Activated naive CD8-positive, alpha-beta T cell treated with anti-CD3 and anti-CD28 coated beads, Interleukin-2, amount 10 ng/mL, durations not matched to agents 7 days and 5 days (primary cell): Measurements from ENCODE around the gene KRR1. TPM values are rescaled to one million over a fixed set of nuclear protein-coding genes. Genes with fewer than 3 reads are reported as not detected.
"Not testable (repeated sequence)": the region's sequence is repeated elsewhere in the genome, so short reads cannot be mapped to it uniquely, and the experiment has no call there.

Experiments
- ATAC-seq: fragments of 150-1000 bp; cut with Tn5 transposase; one replicate; pipeline ENCODE4 v1.10.0; 2021; ENCODE audit warnings: low read depth, moderate library complexity
- POLR2A ChIA-PET: fragments of 350-600 bp; sonication (Branson Sonifier 250); formaldehyde crosslinking; loops from one replicate; lab custom pipeline; 2021; ENCODE audit warnings: antibody characterized with exemption; lab: Charles Lee
- DNase-seq: peaks from one replicate; pipeline ENCODE4 v3.0.0; 2021
- H3K27ac Mint-ChIP-seq: one replicate; pipeline ENCODE4 v1.8.0; 2022; ENCODE audit warnings: mild to moderate bottlenecking, mixed read lengths
- H3K27me3 Mint-ChIP-seq: one replicate; pipeline ENCODE4 v1.8.0; 2022; ENCODE audit warnings: mild to moderate bottlenecking, moderate library complexity, mixed read lengths
- H3K36me3 Mint-ChIP-seq: one replicate; pipeline ENCODE4 v1.8.0; 2021; ENCODE audit warnings: mild to moderate bottlenecking, mixed read lengths
- H3K4me1 Mint-ChIP-seq: one replicate; pipeline ENCODE4 v1.8.0; 2021; ENCODE audit warnings: mixed read lengths
- H3K4me3 Mint-ChIP-seq: one replicate; pipeline ENCODE4 v1.8.0; 2022; ENCODE audit warnings: mild to moderate bottlenecking, moderate library complexity, mixed read lengths
- H3K9me3 Mint-ChIP-seq: one replicate; pipeline ENCODE4 v1.8.0; 2021; ENCODE audit warnings: mixed read lengths
- total RNA-seq, 2 experiments: library from RNA; stranded (reverse); gene quantifications; one replicate each; pipeline ENCODE4 v1.2.3, GENCODE V29; 2021

Gene KRR1
- total RNA-seq, 2 experiments from 2014 or later = 59.1 to 70.6 TPM

DNA sequence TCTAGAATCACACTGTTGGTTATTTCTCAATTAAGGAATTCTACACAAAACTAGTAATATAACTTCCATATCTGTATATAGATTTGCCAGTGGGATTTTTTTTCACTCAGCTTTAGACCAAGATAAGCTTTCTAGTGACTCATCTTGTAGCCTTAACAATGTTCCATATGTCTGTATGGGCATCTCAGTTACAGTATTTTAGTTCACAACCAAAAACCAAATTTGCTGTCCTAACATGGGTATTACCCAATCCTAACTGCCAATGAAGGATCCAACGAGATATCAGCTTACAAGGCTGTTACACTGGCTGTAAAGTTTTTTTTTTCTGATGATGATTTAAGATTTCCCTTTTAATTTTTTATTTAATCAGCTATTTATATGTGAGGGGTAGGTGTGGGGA is 31.5 kb upstream of the KRR1 start:
- Mint-ChIP-seq H3K27ac (no peak overlapping the region), H3K36me3 (no peaks in the 10 kb centered on the region), H3K9me3 (no peaks in the 10 kb centered on the region), H3K4me1 (no peaks in the 10 kb centered on the region), H3K27me3 (peaks cover 59% of the 10 kb centered on the region), H3K4me3 (no peak overlapping the region)
- DNase-seq (no peak), ATAC-seq (no peak)
- POLR2A ChIA-PET = no interaction called here

DNA sequence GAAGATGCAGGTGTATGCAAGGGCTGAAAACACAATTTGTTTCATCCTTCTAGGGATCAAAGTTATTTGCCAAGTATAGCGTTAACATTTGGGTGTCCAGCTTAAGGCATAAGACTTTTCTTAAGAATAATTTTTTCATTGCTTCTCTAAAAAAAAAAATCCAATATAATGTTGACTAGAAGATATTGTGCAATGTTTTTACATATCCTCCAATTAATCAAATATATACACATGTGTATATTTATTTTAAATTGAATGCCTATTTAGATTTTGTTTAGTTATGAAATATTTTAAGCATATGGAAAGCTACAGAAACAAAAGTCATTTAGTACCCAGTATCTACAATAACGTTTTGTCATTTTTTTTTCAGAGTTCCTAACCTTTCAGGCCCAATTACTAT is 28.5 kb upstream of the KRR1 start:
- H3K4me3 Mint-ChIP-seq = no peak overlapping the region
- DNase-seq (no peak), ATAC-seq (no peak)
- peaks cover 2% of the 10 kb centered on the region for H3K4me1 Mint-ChIP-seq
- H3K27me3 Mint-ChIP-seq = peaks cover 47% of the 10 kb centered on the region
- POLR2A ChIA-PET = no interaction called here
- no peak overlapping the region for H3K27ac Mint-ChIP-seq
- no peaks in the 10 kb centered on the region for H3K36me3 Mint-ChIP-seq
- no peaks in the 10 kb centered on the region for H3K9me3 Mint-ChIP-seq

DNA sequence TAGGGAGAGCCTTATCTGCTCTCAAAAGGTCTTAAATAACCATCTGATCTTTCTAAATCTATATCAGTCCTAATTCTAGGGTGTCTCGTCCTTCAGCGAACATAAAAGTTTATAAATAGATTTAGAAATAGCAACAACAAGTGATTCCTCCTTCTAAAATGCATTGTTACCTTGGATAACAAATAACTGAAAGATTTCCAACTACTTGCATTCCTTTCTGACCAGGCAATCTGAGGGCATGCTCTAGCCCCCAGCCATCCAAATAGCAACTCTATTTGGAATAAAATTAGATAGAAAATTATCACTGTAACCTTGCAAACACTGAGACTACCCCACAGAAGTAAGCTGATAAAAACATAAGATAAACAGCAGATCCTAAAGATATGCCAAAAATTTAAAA is 21.8 kb upstream of the KRR1 start:
- Mint-ChIP-seq H3K27ac (no peak overlapping the region), H3K4me3 (no peak overlapping the region), H3K27me3 (peaks cover 18% of the 10 kb centered on the region), H3K4me1 (peaks cover 2% of the 10 kb centered on the region), H3K9me3 (no peaks in the 10 kb centered on the region), H3K36me3 (no peaks in the 10 kb centered on the region)
- DNase-seq = no peak
- POLR2A ChIA-PET = no interaction called here
- ATAC-seq = no peak

DNA sequence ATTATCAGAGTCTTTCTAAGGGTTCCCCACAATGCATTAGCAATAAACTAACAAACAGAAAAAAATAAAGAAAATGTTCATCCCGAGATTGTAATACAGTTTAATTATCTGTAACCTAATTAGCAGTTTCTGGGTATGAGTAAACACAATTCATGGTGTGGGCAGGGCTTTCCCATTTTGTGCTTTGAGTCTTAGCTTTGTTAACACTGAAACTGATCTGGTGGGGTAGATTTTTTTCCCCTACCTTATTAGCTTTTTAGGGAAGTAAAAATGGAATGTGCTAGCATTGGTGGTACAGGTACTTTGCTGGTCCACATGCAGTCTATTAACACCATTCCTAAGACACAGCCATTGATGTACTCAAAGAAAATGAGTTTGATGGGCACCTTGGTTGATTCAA is 18.4 kb upstream of the KRR1 start:
- no peak for DNase-seq
- Mint-ChIP-seq H3K9me3 (no peaks in the 10 kb centered on the region), H3K36me3 (no peaks in the 10 kb centered on the region), H3K4me1 (peaks cover 7% of the 10 kb centered on the region), H3K27ac (no peak overlapping the region), H3K27me3 (peaks cover 26% of the 10 kb centered on the region), H3K4me3 (no peak overlapping the region)
- POLR2A ChIA-PET = no interaction called here
- no peak for ATAC-seq

- POLR2A ChIA-PET = no interaction called here
- Mint-ChIP-seq H3K4me1 (peaks cover 7% of the 10 kb centered on the region), H3K27me3 (peaks cover 24% of the 10 kb centered on the region), H3K9me3 (no peaks in the 10 kb centered on the region), H3K4me3 (no peak overlapping the region), H3K36me3 (no peaks in the 10 kb centered on the region), H3K27ac (no peak overlapping the region)
- ATAC-seq = no peak
- DNase-seq = no peak
These were observed 17.9 kb upstream of the KRR1 start for GRCh38 chr12:75529316-75529715.

- Mint-ChIP-seq H3K4me3 (no peak overlapping the region), H3K9me3 (no peaks in the 10 kb centered on the region), H3K27me3 (peaks cover 24% of the 10 kb centered on the region), H3K36me3 (no peaks in the 10 kb centered on the region), H3K4me1 (peaks cover 7% of the 10 kb centered on the region), H3K27ac (no peak overlapping the region)
- DNase-seq (no peak), ATAC-seq (no peak)
- POLR2A ChIA-PET = interaction anchor here (0.7 kb wide), 2 partner anchors 299 to 553 kb away, joined by 3 to 4 read pairs; no protein-coding TSS in a partner anchor
These were observed 17.3 kb upstream of the KRR1 start for GRCh38 chr12:75528692-75529091.

GRCh38 chr12:75528272-75528671 is 16.9 kb upstream of the KRR1 start:
- no peaks in the 10 kb centered on the region for H3K36me3 Mint-ChIP-seq
- no peak overlapping the region for H3K4me3 Mint-ChIP-seq
- ATAC-seq (no peak), DNase-seq (no peak)
- POLR2A ChIA-PET = interaction anchor here (0.6 to 0.7 kb wide), 3 partner anchors 300 to 554 kb away, joined by 3 to 4 read pairs (median 3); partner anchors contain the start of gene PHLDA1
- H3K27me3 Mint-ChIP-seq = peaks cover 22% of the 10 kb centered on the region
- no peak overlapping the region for H3K27ac Mint-ChIP-seq
- peaks cover 7% of the 10 kb centered on the region for H3K4me1 Mint-ChIP-seq
- H3K9me3 Mint-ChIP-seq = no peaks in the 10 kb centered on the region

GRCh38 chr12:75526655-75527511 is 15.5 kb upstream of the KRR1 start:
- Mint-ChIP-seq H3K27me3 (peaks cover 23% of the 10 kb centered on the region), H3K27ac (no peak overlapping the region), H3K4me3 (no peak overlapping the region), H3K9me3 (no peaks in the 10 kb centered on the region), H3K36me3 (no peaks in the 10 kb centered on the region), H3K4me1 (peaks cover 7% of the 10 kb centered on the region)
- ATAC-seq = peak; percentile 65
- DNase-seq = no peak
- POLR2A ChIA-PET = interaction anchor here (0.8 to 1.6 kb wide), 3 partner anchors 408 to 511 kb away, joined by 3 to 9 read pairs (median 8); partner anchors contain the start of gene PHLDA1

DNA sequence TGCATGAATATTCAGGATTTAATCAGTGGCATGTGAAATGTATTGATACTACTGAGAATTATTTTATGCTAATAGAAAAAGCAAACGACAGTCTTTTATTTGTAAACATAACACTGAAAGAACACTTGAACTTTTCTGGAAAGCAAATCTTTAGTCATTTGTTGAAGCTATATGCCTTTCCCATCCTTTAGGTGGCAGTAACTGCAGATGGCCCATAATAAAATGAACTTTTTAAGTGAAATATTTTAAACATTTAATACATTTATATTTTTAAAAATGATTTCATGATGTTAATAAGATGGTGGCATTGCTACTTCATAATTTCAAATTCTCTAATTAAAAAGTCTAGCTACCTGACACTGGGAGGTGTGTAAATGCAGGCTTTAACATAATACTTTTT is 13.9 kb upstream of the KRR1 start:
- peaks cover 7% of the 10 kb centered on the region for H3K4me1 Mint-ChIP-seq
- peaks cover 28% of the 10 kb centered on the region for H3K27me3 Mint-ChIP-seq
- peaks cover under 1% of the 10 kb centered on the region for H3K9me3 Mint-ChIP-seq
- no peak overlapping the region for H3K27ac Mint-ChIP-seq
- ATAC-seq (no peak), DNase-seq (no peak)
- POLR2A ChIA-PET = no interaction called here
- no peaks in the 10 kb centered on the region for H3K36me3 Mint-ChIP-seq
- H3K4me3 Mint-ChIP-seq = no peak overlapping the region

DNA sequence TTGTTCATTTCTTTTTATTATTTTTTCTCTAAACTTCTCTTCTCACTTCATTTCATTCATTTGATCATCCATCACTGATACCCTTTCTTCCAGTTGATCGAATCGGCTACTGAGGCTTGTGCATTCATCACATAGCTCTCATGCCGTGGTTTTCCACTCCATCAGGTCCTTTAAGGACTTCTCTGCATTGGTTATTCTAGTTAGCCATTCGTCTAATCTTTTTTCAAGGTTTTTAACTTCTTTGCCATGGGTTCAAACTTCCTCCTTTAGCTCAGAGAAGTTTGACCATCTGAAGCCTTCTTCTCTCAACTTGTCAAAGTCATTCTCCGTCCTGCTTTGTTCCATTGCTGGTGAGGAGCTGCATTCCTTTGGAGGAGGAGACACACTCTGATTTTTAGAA is 10.7 kb upstream of the KRR1 start:
- ATAC-seq, H3K9me3 Mint-ChIP-seq, H3K27ac Mint-ChIP-seq, H3K4me1 Mint-ChIP-seq, POLR2A ChIA-PET, DNase-seq, H3K4me3 Mint-ChIP-seq, H3K36me3 Mint-ChIP-seq: not testable (repeated sequence)
- peaks cover 22% of the 10 kb centered on the region for H3K27me3 Mint-ChIP-seq

DNA sequence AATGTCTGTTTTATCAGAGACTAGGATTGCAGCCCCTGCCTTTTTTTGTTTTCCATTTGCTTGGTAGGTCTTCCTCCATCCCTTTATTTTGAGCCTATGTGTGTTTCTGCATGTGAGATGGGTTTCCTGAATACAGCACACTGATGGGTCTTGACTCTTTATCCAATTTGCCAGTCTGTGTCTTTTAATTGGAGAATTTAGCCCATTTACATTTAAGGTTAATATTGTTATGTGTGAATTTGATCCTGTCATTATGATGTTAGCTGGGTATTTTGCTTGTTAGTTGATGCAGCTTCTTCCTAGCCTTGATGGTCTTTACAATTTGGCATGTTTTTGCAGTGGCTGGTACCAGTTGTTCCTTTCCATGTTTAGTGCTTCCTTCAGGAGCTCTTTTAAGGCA is 9.8 kb upstream of the KRR1 start:
- POLR2A ChIA-PET, H3K4me3 Mint-ChIP-seq, H3K36me3 Mint-ChIP-seq, DNase-seq, H3K4me1 Mint-ChIP-seq, H3K9me3 Mint-ChIP-seq, ATAC-seq, H3K27ac Mint-ChIP-seq: not testable (repeated sequence)
- peaks cover 23% of the 10 kb centered on the region for H3K27me3 Mint-ChIP-seq

DNA sequence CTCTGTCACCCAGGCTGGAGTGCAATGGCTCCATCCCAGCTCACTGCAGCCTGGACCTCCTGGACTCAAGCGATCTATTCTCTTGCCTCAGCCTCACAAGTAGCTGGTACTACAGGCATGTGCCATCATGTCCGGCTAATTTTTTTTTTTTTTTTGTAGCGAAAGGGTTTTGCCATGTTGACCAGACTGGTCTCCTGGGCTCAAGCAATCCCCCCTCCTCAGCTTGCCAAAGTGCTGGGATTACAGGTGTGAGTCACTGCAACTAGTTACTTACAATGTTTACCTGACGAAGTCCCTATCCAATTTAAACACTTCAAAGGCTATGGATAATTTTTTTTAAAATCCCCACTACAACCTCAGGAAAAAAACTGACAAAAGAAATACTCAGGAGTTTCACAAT is 1.8 kb downstream of the KRR1 start:
- H3K4me1 Mint-ChIP-seq = peaks cover 33% of the 10 kb centered on the region
- DNase-seq = no peak
- no peaks in the 10 kb centered on the region for H3K9me3 Mint-ChIP-seq
- H3K4me3 Mint-ChIP-seq = peak overlapping the region; percentile 99
- peaks cover 15% of the 10 kb centered on the region for H3K36me3 Mint-ChIP-seq
- H3K27ac Mint-ChIP-seq = peak overlapping the region; percentile 99
- POLR2A ChIA-PET = interaction anchor here (0.7 to 1.0 kb wide), 3 partner anchors 29 to 201 kb away, joined by 3 to 7 read pairs (median 6); partner anchors contain the start of gene GLIPR1
- no peaks in the 10 kb centered on the region for H3K27me3 Mint-ChIP-seq
- no peak for ATAC-seq

DNA sequence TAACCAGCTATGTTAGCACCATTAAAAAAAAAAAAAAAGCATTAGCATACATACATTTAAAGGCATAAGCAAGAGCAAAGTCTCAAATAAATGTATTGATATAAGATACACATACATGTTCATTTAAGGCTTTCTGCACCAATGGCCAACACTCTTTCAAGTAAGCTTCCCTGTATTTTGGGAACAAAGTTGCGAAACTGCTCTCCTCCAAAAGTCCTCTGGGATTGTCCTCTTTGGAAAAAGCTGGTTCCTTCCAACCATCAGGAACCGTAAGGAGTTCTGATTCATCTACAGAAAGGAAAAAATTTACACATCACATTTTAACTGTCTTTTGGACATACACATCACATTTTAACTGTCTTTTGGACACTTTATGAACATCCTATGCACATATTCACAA is 3.2 kb downstream of the KRR1 start:
- POLR2A ChIA-PET = interaction anchor here (1.3 to 1.4 kb wide), 2 partner anchors 25 to 117 kb away, joined by 4 read pairs; partner anchors contain the start of gene GLIPR1L2
- peaks cover 36% of the 10 kb centered on the region for H3K4me1 Mint-ChIP-seq
- ATAC-seq (no peak), DNase-seq (no peak)
- H3K27ac Mint-ChIP-seq = no peak overlapping the region
- H3K27me3 Mint-ChIP-seq = no peaks in the 10 kb centered on the region
- H3K9me3 Mint-ChIP-seq = no peaks in the 10 kb centered on the region
- no peak overlapping the region for H3K4me3 Mint-ChIP-seq
- H3K36me3 Mint-ChIP-seq = peaks cover 17% of the 10 kb centered on the region

- Mint-ChIP-seq H3K9me3 (no peaks in the 10 kb centered on the region), H3K36me3 (peaks cover 17% of the 10 kb centered on the region), H3K27me3 (no peaks in the 10 kb centered on the region), H3K4me1 (peaks cover 34% of the 10 kb centered on the region), H3K4me3 (no peak overlapping the region), H3K27ac (no peak overlapping the region)
- DNase-seq (no peak), ATAC-seq (no peak)
- POLR2A ChIA-PET = interaction anchor here (0.7 to 1.3 kb wide), 2 partner anchors 24 to 26 kb away, joined by 3 to 4 read pairs; partner anchors contain the start of gene GLIPR1
These were observed 4.3 kb downstream of the KRR1 start for GRCh38 chr12:75507086-75507485.
